Stimulated activated naive CD8-positive, alpha-beta T cell treated with anti-CD3 and anti-CD28 coated beads, Interleukin-15, Interleukin-2, amounts not matched to agents 100 ng/mL and 50 ng/mL, for 24 hours (primary cell): ENCODE measurements around the gene TP53TG5.

Source experiments
- H3K27ac Mint-ChIP-seq: one replicate; pipeline ENCODE4 v1.8.0; 2021; ENCODE audit warnings: mild to moderate bottlenecking, mixed read lengths
- H3K27me3 Mint-ChIP-seq: one replicate; pipeline ENCODE4 v1.8.0; 2021; ENCODE audit warnings: mixed read lengths
- H3K36me3 Mint-ChIP-seq: one replicate; pipeline ENCODE4 v1.8.0; 2021; ENCODE audit warnings: low read depth, mixed read lengths
- H3K4me1 Mint-ChIP-seq: one replicate; pipeline ENCODE4 v1.8.0; 2021; ENCODE audit warnings: low read depth, mixed read lengths
- H3K4me3 Mint-ChIP-seq: one replicate; pipeline ENCODE4 v1.8.0; 2021; ENCODE audit warnings: mild to moderate bottlenecking, mixed read lengths
- H3K9me3 Mint-ChIP-seq: one replicate; pipeline ENCODE4 v1.8.0; 2021; ENCODE audit warnings: mixed read lengths

Gene TP53TG5

DNA sequence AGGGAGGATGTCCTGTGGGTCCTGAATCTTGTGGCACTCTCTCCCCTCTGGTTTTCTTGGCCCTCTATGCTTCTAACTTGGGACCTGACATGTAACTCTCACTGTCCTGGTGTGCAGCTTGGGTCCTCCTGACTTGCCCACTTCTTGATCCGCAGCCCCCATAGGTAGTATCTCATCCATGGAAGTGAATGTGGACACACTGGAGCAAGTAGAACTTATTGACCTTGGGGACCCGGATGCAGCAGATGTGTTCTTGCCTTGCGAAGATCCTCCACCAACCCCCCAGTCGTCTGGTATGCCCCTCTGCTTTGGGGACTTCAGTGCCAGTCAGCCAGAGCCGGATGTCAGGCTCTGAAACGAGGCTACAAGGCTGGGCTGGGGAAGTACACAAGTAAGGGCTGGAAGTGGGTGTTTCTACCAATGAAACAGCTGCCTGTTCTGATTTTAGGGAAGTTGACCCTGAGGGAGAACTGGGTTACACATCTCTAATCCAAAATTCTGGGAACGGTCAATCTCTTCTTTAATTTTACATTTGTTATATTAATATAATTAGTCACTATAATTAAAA, 30.6 kb upstream of the TP53TG5 start:
- Mint-ChIP-seq H3K4me1 (peaks cover 29% of the 10 kb centered on the region), H3K9me3 (no peaks in the 10 kb centered on the region), H3K27ac (peak overlapping the region; percentile 38), H3K36me3 (peaks cover 4% of the 10 kb centered on the region), H3K27me3 (peaks cover 4% of the 10 kb centered on the region), H3K4me3 (no peak overlapping the region)

DNA sequence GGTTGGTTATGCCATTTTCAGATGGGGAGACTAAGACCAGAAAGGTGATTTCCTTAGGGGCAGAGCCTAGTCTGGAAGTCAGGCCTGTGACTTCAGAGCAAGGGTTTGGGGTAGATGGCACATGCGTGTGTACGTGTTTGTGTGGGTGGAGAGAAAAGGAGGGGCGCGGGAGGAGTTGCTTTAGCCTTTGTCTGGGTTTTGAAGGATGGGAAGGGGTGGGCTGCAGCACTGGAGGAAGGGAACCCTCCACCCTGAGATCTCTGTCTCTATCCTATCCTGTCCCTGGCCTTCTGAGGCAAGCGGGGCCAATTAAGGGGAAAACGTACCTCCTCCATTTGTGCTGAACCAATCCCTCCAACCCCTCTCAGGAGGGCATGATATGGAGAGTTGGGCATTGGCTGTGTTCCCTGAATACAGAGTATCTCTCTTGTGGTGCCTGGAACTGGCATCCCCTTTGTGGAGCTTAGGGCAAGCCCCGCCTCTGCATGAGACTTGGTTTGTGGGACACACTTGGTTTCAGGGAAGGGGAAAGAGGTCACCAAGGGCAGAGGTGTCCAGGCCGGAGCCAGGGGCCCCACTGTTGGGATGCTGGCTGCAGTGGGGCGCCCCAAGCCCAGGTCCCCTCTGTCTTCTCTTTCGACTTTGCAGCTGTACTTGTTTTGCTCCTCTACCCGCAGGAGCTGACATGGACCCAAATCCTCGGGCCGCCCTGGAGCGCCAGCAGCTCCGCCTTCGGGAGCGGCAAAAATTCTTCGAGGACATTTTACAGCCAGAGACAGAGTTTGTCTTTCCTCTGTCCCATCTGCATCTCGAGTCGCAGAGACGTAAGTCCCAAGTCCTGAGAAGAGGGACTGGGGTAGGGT, 29.9 kb upstream of the TP53TG5 start, which contains the start of gene DBNDD2:
Gene DBNDD2 (plus strand): TSS at position 507 of the 863 bp plus-strand sequence. CDS start 179 bp downstream, at position 686.
- Mint-ChIP-seq H3K9me3 (no peaks in the 10 kb centered on the region), H3K27me3 (peaks cover 4% of the 10 kb centered on the region), H3K36me3 (peaks cover 4% of the 10 kb centered on the region), H3K4me1 (peaks cover 26% of the 10 kb centered on the region), H3K27ac (peak within 1 kb of the TSS; percentile 42), H3K4me3 (peak within 1 kb of the TSS; percentile 67)

GRCh38 chr20:45407067-45407745, 29.1 kb upstream of the TP53TG5 start:
- Mint-ChIP-seq H3K9me3 (no peaks in the 10 kb centered on the region), H3K36me3 (peaks cover 10% of the 10 kb centered on the region), H3K4me1 (peaks cover 26% of the 10 kb centered on the region), H3K4me3 (peak overlapping the region; percentile 67), H3K27me3 (peaks cover 4% of the 10 kb centered on the region), H3K27ac (peak overlapping the region; percentile 57)

DNA sequence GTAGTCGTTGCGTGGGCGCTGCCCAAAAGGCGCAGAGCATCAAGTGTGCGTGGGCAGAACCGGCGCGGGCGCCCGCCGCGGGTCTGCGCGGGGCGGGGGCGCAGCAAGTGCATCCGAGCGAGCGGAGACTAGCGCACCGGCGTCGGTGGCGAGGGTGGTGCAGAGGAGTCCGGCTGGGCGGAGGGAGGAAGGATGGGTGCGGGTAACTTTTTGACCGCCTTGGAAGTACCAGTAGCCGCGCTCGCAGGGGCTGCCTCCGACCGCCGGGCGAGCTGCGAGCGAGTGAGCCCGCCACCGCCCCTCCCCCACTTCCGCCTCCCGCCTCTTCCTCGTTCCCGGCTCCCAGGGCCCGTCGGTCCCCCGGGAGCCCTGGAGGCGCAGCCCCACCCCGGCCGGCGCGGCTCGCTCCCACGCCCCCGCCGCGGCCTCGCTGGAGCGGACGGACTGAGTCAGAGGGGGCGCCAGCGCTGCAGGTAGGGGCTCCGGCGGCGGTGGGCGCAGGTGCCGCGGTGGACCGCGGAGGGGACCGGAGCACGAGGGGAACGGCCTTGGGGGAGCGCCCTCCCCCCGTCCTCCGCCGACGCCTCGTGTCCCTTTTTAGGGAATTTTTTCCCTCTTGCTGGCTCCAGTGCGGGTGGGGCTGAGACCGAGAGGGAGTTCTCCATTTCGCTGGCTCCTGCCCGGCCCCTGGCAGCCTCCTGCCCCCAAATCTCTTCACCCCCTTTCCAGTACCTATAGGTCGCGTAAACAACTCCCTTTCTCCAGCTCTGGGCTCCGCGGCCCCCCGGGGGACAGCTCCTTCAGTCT, 28.3 kb upstream of the TP53TG5 start:
- no peaks in the 10 kb centered on the region for H3K9me3 Mint-ChIP-seq
- peak overlapping the region; percentile 67 for H3K4me3 Mint-ChIP-seq
- H3K36me3 Mint-ChIP-seq, result peaks cover 17% of the 10 kb centered on the region
- H3K27me3 Mint-ChIP-seq, result peaks cover 4% of the 10 kb centered on the region
- H3K27ac Mint-ChIP-seq, result peak overlapping the region; percentile 57
- peaks cover 33% of the 10 kb centered on the region for H3K4me1 Mint-ChIP-seq

GRCh38 chr20:45405571-45406259, 27.6 kb upstream of the TP53TG5 start:
- peaks cover 21% of the 10 kb centered on the region for H3K36me3 Mint-ChIP-seq
- peak overlapping the region; percentile 52 for H3K27ac Mint-ChIP-seq
- peak overlapping the region; percentile 67 for H3K4me3 Mint-ChIP-seq
- peaks cover 37% of the 10 kb centered on the region for H3K4me1 Mint-ChIP-seq
- H3K9me3 Mint-ChIP-seq, result no peaks in the 10 kb centered on the region
- H3K27me3 Mint-ChIP-seq, result peaks cover 4% of the 10 kb centered on the region

DNA sequence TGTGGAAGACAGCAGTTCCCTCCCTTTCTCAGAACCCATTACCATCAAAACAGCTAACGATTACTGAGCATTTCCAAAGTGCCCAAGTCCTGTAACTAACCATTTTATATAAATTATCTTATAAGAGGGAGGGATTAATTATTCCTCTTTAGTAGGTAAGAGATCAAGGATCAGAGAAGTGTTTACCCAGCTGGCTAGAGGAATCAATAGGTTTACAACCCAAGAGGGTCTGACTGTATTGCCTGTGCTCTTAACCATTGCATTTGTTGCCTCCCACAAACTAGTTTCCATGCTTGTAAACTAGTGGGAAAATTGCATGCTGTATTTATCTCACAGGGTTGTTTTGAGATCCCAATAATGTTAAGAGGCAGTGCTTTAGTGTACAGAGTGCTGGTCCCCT, 26.3 kb upstream of the TP53TG5 start:
- Mint-ChIP-seq H3K27me3 (peaks cover 4% of the 10 kb centered on the region), H3K36me3 (peaks cover 30% of the 10 kb centered on the region), H3K4me3 (peak overlapping the region; percentile 73), H3K27ac (peak overlapping the region; percentile 62), H3K4me1 (peaks cover 37% of the 10 kb centered on the region), H3K9me3 (peaks cover 6% of the 10 kb centered on the region)

GRCh38 chr20:45402946-45403345, 24.8 kb upstream of the TP53TG5 start:
- no peak overlapping the region for H3K4me3 Mint-ChIP-seq
- peaks cover 9% of the 10 kb centered on the region for H3K9me3 Mint-ChIP-seq
- peaks cover 28% of the 10 kb centered on the region for H3K4me1 Mint-ChIP-seq
- peaks cover 4% of the 10 kb centered on the region for H3K27me3 Mint-ChIP-seq
- no peak overlapping the region for H3K27ac Mint-ChIP-seq
- peaks cover 34% of the 10 kb centered on the region for H3K36me3 Mint-ChIP-seq

GRCh38 chr20:45400346-45401031, 22.4 kb upstream of the TP53TG5 start:
- Mint-ChIP-seq H3K36me3 (peaks cover 34% of the 10 kb centered on the region), H3K4me3 (no peak overlapping the region), H3K27ac (no peak overlapping the region)

GRCh38 chr20:45399018-45399417, 20.9 kb upstream of the TP53TG5 start:
- peaks cover 34% of the 10 kb centered on the region for H3K36me3 Mint-ChIP-seq
- H3K4me1 Mint-ChIP-seq, result peaks cover 11% of the 10 kb centered on the region
- no peak overlapping the region for H3K27ac Mint-ChIP-seq

More at GRCh38 chr20:45400346-45401031, 22.4 kb upstream of the TP53TG5 start:
- H3K27me3 Mint-ChIP-seq, result peaks cover 4% of the 10 kb centered on the region
- H3K4me1 Mint-ChIP-seq, result peaks cover 19% of the 10 kb centered on the region
- H3K9me3 Mint-ChIP-seq, result peaks cover 9% of the 10 kb centered on the region

GRCh38 chr20:45395114-45395415, 16.9 kb upstream of the TP53TG5 start:
- Mint-ChIP-seq H3K36me3 (peaks cover 13% of the 10 kb centered on the region), H3K27me3 (no peaks in the 10 kb centered on the region), H3K27ac (no peak overlapping the region), H3K4me3 (no peak overlapping the region), H3K9me3 (peaks cover 8% of the 10 kb centered on the region), H3K4me1 (peaks cover 10% of the 10 kb centered on the region)

More at GRCh38 chr20:45399018-45399417, 20.9 kb upstream of the TP53TG5 start:
- H3K4me3 Mint-ChIP-seq, result no peak overlapping the region
- peaks cover 9% of the 10 kb centered on the region for H3K9me3 Mint-ChIP-seq
- no peaks in the 10 kb centered on the region for H3K27me3 Mint-ChIP-seq

- H3K27ac Mint-ChIP-seq, result no peak overlapping the region
- H3K4me1 Mint-ChIP-seq, result peaks cover 10% of the 10 kb centered on the region
- H3K4me3 Mint-ChIP-seq, result no peak overlapping the region
- H3K27me3 Mint-ChIP-seq, result no peaks in the 10 kb centered on the region
- peaks cover 3% of the 10 kb centered on the region for H3K9me3 Mint-ChIP-seq
- H3K36me3 Mint-ChIP-seq, result peaks cover 7% of the 10 kb centered on the region
Measured at GRCh38 chr20:45394221-45395113, 16.3 kb upstream of the TP53TG5 start.

GRCh38 chr20:45392733-45393132, 14.6 kb upstream of the TP53TG5 start:
- no peaks in the 10 kb centered on the region for H3K27me3 Mint-ChIP-seq
- no peak overlapping the region for H3K4me3 Mint-ChIP-seq
- H3K27ac Mint-ChIP-seq, result no peak overlapping the region

DNA sequence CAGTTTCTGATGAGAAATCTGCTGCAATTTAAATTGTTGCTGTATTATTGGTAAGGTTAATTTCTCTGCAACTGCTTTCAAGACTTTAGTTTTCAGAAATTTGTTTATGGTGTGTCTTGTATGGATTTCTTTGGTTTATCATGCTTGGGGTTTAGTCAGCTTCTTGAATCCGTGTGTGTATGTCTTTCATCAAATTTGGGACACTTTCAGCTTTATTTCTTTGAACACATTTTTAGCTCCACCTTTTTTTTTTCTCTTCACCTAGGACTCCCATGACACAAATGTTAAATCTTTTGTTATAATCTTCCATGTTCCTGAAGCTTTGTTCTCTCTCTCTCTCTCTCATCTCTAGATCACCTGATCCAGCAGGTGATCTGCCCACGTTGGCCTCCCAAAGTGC, 13.4 kb upstream of the TP53TG5 start:
- H3K4me1 Mint-ChIP-seq, result peaks cover 27% of the 10 kb centered on the region

More at GRCh38 chr20:45392733-45393132, 14.6 kb upstream of the TP53TG5 start:
- Mint-ChIP-seq H3K36me3 (peaks cover 4% of the 10 kb centered on the region), H3K9me3 (no peaks in the 10 kb centered on the region), H3K4me1 (peaks cover 15% of the 10 kb centered on the region)

More for the DNA sequence above, 13.4 kb upstream of the TP53TG5 start:
- H3K36me3 Mint-ChIP-seq, result peaks cover 12% of the 10 kb centered on the region
- H3K4me3 Mint-ChIP-seq, result no peak overlapping the region
- H3K27ac Mint-ChIP-seq, result no peak overlapping the region
- peaks cover 6% of the 10 kb centered on the region for H3K9me3 Mint-ChIP-seq
- H3K27me3 Mint-ChIP-seq, result no peaks in the 10 kb centered on the region
